SIG-M5 (cell line): ENCODE measurements around the gene OGG1.

Experiments
- DNase-seq: peaks from one replicate; lab custom pipeline; 2025; lab: John Stamatoyannopoulos, UW

OGG1 gene

DNA sequence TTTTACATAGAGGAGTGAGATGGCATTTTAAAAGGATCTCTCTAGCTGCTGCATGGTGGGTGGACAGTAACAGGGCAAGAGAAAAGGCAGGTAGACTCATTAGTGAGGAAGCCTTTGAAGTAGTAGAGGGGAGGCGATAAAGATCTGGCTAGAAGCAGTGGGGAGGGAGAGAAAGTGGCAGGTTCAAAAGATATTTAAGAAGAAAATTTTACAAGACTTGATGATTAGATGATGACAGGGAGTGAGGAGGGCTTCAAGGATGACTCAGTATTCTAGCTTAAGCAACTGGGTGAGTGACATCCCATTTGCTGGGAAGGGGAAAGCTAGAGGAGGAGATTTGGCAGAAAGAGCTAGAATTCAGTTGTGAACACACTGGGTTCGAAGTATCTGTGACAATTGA is 22.0 kb upstream of the OGG1 start:
- DNase-seq = no peak

DNA sequence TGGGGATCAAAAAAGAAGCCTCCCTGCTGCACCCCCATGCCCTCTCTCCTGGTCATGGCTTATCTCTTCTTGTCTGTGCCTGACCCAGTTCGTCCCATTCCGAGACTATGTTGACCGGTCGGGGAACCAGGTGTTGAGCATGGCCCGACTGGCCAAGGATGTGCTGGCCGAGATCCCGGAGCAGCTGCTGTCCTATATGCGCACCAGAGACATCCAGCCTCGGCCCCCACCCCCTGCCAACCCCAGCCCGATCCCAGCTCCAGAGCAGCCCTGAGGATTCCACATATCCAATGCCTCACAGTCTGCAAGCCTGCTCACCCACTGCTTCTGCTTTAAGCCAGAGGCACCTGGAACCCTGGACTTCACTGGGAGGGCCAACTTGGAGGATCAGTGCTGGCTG is 20.3 kb upstream of the OGG1 start:
- no peak for DNase-seq

DNA sequence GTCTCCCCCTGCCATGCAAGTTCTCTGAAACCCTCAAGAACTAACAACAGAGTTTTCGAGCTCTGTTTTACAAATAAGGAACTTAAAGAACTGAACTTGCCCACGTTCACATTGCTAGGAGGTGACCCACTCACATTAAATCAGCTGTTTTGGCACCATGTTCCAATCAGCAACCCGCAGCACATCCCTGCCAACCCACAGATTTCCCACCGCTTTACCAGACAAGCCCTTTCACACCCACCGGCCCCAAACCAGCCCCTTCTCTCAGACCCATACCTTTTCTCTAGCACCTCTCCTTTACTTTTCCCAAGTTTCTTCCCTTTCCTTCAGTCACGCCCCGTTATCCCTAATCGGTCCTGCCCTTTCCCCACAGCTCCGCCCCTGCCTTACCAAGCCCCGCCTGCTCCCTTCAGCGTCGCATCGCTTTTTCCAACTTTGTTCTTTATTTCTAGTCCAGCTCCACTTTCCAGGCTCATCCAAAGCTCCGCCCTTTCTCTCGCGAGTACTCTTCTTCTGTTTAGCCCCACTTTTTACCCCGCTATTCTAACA is 19.0 kb upstream of the OGG1 start:
- no peak for DNase-seq

DNA sequence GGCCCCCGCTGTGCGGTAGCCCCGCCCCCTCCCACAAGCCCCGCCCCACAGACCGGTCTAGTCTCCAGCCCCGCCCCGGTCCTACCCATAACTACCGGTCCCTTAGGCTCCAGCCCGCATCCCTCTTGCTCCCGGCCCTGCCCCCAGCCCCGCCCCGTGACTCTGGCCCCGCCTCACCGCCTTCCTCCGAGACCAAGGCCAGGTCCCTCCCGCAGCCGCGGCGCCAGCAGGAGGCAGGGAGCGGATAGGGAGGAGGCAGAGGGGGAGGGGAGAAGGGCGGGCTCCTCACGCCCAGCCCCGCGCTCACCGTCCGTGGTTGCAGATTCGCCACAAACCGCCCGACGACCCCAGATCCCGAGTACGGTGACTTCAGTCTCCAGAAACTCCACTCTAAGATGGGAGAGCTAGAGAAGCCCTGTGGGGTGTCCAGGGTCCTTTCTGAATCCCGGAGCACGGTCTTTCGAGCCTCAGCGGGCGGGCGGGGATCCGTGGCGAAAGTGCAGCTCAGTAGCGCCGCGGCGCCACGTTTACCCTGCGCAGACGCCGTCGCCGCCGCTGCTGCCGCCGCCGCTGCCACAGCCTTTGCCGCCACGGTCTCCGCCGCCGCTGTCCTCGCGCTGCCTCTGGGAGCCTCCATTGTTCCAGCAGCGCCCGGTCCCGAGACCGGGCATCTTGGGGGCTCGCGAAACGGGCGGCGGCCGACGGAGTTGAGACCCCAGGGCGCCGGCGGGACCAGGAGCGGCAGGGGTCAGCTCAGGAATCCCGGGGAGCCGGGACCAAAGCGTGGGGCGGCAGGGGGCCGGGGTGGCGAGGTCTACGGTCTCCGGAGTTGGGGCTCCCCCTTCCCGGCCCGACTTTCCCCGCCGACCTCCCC is 18.3 kb upstream of the OGG1 start, which contains the start of gene BRPF1:
Gene BRPF1, plus strand, starts transcription at position 530 of the 874 bp plus-strand sequence. CDS start 2,406 bp downstream, outside the sequence.
- peak; percentile 90 for DNase-seq

DNA sequence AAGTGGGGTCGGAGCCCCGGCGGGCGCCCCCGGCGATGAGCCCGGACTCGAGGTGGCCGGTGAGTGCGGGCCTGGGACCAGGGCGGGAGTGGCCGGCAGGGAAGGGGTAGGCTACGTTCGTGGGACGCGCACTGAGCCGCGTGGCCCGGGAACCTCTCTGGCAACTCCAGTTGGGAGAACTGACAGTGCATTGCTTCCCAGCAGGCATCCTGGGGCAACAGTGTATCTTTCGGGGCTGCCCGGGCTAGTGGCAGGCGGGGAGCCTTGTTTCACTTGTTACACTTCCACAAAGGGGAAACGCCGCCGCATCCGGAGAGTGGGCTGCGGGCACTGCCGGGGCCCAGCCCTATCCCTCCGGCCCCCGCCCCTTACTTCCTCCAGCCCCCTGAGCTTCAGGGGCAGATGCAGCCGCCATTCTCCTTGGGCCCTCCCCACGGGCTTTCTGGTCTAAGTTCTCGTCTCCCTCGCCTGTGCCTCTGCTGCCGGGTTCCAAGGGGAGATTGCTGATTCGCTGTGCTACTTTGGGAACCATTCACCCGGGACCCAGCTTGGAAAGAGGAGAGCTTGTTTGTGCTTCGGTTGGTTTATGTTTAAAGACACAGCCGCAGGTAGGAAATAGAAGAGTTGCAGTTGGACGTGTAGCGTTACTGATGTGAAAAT is 17.5 kb upstream of the OGG1 start:
- no peak for DNase-seq

DNA sequence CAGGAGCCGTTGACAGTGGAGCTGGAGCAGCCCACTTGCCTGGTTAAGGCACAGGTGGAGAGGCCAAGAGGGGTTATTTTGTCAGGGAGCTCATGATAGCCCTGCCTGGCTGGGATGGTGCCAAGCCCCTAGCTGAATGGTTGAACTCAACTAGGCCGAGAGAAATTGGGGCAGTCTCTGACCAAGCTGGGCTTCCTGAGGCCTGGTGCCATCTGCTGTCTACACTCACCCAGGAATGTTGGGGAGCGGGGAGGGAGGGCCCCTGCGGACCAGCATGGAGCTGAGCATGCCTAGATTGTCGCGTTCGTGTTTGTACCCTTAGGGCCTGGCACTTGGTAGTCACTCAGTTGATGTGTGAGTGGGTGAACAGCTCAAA is 17.0 kb upstream of the OGG1 start:
- no peak for DNase-seq

DNA sequence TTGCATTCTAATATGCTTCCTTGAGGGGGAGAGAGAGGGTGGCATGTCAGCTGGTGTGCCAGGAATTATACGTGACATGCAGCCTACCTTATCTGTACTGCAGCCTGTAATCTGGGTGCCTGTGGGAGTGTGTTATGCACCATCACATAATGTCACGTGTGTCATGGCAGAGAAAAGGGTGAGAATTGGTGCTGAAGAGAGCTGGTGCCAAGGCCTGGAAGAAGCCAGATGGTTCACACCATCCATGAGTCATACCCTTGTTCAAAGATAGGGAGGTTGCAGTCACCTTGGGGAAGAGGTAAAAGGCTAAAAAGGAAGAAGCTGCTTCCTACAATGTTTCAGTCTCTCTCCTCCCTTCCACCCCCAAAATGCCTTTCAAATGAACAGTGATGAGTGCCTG is 12.9 kb upstream of the OGG1 start:
- DNase-seq = no peak

DNA sequence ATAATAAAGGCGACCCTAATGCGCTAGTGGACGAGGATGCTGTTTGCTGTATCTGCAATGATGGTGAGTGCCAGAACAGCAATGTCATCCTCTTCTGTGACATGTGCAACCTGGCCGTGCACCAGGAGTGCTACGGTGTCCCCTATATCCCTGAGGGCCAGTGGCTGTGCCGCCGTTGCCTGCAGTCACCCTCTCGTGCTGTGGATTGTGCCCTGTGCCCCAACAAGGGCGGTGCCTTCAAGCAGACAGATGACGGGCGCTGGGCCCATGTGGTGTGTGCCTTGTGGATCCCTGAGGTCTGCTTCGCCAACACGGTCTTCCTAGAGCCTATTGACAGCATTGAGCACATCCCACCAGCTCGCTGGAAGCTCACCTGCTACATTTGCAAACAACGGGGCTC is 10.6 kb upstream of the OGG1 start:
- no peak for DNase-seq

DNA sequence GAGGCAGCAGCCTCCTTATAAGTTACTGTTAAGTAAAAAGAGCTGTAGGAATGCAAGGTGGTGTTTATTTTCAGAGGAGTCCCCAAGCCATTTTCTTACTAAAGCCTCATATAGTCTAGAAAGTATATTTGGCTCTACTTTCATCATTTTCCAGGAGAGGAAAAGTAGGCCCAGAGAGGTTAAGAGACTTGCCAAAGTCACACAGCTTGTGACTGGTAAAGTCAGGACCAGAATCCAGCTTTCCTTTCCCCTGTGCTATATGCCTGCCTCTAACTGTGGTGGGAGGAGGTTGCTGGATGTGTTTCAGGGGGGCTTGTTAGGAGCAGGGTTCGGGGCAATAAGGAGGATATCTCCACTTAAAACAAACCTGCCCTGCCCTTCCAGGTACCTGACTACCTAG is 7.2 kb upstream of the OGG1 start:
- no peak for DNase-seq

DNA sequence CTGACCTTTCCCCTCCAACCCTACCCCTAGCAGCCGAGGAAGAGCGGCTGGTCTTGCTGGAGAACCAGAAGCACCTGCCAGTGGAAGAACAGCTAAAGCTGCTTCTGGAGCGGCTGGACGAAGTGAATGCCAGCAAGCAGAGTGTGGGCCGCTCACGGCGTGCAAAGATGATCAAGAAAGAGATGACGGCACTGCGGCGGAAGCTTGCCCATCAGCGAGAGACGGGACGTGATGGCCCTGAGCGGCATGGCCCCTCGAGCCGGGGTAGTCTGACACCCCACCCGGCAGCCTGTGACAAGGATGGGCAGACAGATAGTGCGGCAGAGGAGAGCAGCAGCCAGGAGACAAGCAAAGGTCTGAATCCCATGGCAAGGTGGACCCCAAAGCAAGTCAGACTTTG is 6.2 kb upstream of the OGG1 start:
- DNase-seq = no peak

DNA sequence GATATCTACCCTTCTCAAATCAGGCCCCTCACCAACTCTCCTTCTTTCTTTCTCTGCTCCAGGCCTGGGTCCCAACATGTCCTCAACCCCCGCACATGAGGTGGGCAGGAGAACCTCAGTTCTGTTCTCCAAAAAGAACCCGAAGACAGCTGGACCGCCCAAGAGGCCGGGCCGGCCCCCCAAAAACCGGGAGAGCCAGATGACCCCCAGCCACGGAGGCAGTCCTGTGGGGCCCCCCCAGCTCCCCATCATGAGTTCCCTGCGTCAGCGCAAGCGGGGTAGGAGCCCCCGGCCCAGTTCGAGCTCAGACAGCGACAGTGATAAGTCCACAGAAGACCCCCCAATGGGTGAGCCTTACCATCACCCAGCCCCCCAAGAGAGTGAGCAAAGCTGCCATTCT is 5.6 kb upstream of the OGG1 start:
- no peak for DNase-seq

DNA sequence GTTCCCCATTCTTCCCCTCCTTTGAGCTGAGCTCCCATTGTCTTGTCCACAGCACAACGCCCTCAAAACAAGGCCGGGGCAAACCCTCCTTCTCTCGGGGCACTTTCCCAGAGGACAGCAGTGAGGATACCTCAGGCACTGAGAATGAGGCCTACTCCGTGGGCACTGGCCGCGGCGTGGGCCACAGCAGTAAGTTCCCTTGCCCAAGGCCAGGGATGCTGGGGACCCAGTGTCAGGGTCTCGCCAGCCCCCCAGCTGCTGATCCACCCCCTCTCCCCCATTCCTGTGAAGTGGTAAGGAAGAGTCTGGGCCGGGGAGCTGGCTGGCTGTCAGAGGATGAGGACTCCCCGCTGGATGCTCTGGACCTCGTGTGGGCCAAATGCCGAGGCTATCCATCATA is 4.2 kb upstream of the OGG1 start:
- DNase-seq = no peak

DNA sequence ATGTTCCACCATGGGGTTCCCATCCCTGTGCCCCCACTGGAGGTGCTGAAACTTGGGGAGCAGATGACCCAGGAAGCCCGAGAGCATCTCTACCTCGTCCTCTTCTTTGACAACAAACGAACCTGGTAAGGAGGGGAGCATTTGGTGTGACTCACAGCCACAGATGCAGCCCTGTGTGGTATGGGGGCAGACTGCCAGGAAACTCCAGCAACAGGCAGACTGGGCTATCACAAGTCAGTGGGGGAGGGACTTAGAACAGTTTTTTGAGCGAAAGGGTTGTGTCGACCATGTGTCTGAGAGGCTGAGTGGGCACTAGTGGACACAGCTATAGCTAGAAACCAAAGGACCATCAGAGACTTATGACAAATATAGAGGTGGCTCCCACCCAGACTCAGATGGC is 3.4 kb upstream of the OGG1 start:
- DNase-seq = no peak

DNA sequence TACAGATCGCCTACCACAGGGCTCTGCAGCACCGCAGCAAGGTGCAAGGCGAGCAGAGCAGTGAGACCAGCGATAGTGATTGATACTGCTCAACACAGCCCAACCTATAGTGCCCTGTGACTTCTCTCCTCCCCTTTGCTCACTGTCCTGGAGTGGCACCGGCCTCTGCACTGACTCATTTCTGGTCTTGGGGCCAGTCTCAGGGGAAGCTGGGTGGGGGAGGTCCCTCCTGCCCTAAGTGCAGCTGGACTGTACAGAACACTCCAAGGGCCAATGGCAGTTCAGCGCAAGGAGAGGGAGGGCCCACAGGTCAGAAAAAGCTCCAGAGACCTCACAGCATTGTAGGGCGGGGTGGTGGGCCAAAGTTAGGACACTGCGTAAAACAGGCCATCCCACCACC is 2.5 kb upstream of the OGG1 start:
- DNase-seq = no peak

DNA sequence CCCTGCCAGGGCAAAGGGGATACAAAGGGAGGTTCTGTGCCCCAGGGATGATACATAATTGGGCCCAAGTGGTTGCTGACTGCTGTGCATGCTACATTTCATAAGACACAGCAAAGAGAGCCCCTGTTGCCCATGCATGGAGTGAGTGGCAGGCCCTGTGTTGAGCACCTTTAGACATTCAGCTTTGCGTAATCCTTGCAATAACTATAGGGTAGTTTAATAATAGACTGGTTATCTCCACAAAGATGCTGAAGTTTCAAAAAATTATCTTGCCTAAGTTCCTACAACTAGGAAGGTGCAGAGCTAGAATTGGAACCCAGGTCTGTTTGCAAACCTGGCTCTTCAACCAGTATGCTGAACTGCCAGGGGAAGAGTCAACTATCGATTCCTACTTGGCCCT is 1.7 kb upstream of the OGG1 start:
- DNase-seq = no peak

DNA sequence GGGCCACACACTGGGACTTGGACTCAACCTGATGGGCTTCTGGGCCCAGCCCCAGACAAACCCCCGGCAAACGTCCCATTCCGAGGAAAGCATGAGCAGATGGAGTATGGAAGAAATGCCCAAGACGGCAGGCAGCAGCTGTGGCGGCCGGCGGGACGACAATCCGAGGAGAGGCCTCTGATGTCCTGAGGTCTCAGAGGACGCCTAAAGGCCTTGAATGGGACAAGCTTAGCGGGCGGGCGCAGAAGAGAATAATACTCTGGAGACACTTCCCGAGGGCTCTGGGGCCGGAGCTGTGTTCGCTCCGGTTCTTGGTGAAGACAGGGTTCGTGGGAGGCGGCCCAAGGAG is 482 bp upstream of the OGG1 start:
- DNase-seq = no peak

DNA sequence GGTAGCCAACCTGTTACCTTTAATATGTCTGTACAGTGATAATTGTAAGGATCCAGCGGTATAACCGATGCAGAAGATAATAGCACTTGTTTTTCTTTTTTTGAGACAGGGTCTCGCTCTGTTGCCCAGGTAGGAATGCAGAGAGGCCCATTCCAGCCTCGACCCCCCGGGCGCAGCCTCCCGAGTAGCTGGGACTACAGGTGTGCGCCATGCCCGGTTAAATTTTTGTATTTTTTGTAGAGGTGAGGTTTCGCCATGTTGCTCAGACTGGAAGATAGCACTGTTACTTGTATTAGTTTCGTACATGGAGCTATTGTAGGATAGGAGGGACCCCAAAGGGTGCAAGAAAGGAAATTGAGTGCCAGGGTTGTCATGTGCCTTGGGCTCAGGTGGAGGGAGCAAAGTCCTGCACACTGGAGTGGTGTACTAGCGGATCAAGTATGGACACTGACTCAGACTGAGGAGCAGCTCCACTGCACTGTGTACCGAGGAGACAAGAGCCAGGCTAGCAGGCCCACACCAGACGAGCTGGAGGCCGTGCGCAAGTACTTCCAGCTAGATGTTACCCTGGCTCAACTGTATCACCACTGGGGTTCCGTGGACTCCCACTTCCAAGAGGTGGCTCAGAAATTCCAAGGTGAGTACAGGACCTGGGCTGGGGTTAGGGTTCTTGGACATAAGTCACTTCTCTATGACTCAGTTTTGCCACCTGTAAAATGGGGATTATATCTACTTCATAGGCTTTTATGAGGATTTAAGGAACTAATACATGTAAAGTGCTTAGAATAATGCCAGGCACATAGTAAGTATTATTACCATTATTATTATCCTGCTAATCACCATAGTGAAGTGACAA is 1.0 kb downstream of the OGG1 start:
- DNase-seq = no peak

DNA sequence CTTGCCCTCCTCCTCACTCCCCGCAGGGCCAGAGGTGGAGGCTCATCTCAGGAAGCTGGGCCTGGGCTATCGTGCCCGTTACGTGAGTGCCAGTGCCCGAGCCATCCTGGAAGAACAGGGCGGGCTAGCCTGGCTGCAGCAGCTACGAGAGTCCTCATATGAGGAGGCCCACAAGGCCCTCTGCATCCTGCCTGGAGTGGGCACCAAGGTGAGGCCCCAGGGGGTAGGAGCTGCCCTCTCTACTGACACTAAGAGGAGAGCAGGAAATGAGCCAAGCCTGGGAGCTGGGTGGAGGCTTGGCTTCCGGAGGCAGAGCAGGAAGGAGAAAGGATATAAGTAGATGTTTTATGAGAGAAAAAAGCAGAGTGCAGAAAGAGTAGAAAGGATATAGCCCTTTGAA is 4.9 kb downstream of the OGG1 start:
- no peak for DNase-seq

DNA sequence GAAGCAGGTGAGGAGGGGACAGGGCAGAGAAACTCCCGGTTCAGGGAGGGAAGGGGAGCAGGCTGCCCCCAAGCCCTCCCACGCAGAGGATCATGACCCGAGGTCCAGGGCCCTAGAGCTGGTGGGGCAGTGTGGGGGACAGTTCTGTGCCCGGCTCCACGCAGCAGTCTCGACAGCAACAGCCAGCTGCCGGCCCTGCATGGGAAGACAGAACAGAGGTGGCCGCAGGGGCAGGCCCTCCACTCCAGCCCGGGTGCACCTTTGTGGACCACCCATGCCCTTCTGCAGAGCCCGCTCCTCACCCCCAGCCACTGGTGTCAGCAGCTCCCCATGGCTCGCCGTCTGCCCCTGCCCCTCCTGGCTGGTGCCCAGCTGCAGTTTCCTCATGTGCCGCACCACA is 7.7 kb downstream of the OGG1 start:
- no peak for DNase-seq

DNA sequence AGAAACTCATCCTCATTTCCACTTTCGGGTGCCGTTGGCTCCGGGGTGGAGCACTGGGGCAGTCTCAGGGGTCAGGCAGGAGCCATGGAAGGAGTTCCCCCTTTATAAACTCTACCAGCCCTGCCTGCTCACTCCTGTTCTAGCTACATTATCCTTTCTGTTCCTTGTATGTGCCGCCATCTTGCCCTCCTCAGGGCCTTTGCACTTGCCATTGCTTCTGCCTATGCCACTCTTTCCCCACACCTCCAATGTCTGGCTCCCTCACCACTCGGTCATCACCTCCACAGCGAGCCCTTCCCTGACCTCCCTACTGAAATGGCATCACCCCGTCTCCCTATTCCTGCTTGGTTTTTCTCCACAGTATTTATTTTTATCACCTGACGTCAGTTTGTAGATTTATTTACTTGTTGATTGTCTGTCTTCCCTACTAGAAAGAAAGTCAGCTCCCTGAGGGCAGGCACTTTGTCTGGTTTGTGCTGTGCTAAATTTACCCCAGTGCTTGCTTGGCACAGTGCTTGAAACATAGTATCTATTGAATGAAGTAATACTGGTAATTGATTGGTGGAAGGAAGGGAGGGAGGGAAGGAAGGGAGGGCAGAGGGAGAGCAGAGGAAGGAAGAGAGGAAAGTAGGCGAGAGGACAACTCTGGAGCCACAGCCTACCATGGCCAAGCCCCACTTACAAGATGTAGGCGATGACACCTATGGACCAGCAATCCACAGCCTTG is 11.2 kb downstream of the OGG1 start:
- no peak for DNase-seq

DNA sequence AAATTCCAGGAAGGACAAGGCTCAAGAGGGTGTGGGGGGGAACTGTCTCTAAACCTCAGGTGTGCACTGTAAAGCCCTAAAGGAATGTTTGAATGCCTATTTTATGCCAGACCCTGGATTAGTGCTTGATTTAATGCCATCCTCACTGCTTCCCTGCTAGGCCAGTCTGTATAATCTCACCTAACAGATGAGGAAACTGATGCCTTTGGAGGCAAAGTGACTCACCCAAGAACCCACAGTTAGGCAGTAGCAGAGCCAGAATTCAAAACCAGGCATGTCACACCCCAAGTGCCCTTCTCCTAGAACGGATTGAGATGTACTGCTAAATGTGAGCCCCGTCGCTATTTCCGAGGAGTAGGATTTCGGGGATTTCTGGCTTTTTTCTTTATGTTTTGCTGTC is 12.2 kb downstream of the OGG1 start:
- DNase-seq = no peak

DNA sequence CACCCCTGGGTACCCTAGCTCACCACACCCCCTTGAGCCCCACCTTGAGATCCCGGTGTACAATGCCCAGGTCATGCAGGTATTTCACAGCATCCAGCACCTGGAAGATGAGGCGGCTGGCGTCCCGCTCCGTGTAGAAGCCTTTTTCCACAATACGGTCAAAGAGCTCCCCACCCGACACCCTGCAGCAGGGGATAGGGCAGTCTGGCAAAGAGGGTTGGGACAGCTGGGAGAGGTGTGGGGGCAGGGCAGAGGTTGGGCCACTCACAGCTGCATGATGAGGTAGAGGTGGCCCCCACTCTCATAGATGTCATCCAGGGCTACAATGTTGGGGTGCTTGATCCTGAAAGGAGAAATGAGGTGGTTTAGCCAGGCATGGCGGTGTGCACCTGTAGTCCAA is 13.1 kb downstream of the OGG1 start:
- DNase-seq = no peak
